Stomach (tissue), 9 donors: ENCODE results near the gene BMP10. TPM values are rescaled to one million over a fixed set of nuclear protein-coding genes. Genes with fewer than 3 reads are reported as not detected.

Experiments used
- DNase-seq, 2 donors: peaks; one replicate each; pipeline versions ENCODE4 v3.0.0 to v3.0.0-alpha.2; 2013 to 2019
- H3K27ac ChIP-seq, 5 donors: fragments of 200-600 bp in 4 of 5; sonication (generic) in 4 of 5; one replicate each; pipeline ENCODE4 v1.5.1; 2013 to 2019; ENCODE audit warnings: mild to moderate bottlenecking in 1 of 5, moderate library complexity in 1 of 5
- H3K27me3 ChIP-seq, 3 donors: fragments of 200-600 bp; sonication (generic); one replicate each; pipeline ENCODE4 v1.5.1; 2017 to 2019; ENCODE audit warnings: mixed run types in 1 of 3
- H3K36me3 ChIP-seq, 4 donors: fragments of 200-600 bp; sonication (generic); 1 replicate in 3 of 4; 2 replicates in 1 of 4; pipeline ENCODE4 v1.5.1; 2016 to 2019
- H3K4me1 ChIP-seq, 4 donors: fragments of 200-600 bp; sonication (generic); one replicate each; pipeline ENCODE4 v1.5.1; 2016 to 2019
- H3K4me3 ChIP-seq, 4 donors: fragments of 200-600 bp; sonication (generic) in 3 of 4; one replicate each; pipeline ENCODE4 v1.5.1; 2016 to 2019; ENCODE audit warnings: mild to moderate bottlenecking in 1 of 4
- H3K9me3 ChIP-seq, 4 donors: fragments of 200-600 bp; sonication (generic); one replicate each; pipeline ENCODE4 v1.5.1; 2016 to 2019
- EP300 ChIP-seq: sonication (generic); formaldehyde crosslinking; IDR thresholded peaks from one replicate; pipeline ENCODE4 v1.6.1; 2017; ENCODE audit warnings: antibody characterized with exemption
- POLR2A ChIP-seq, 4 donors: fragments of 450-650 bp; IDR thresholded peaks; one replicate each; pipeline ENCODE4 v1.6.1; 2016; ENCODE audit warnings: antibody characterized with exemption in 4 of 4, control low read depth in 2 of 4, mild to moderate bottlenecking in 1 of 4, moderate library complexity in 1 of 4
- POLR2AphosphoS5 ChIP-seq, 3 donors: sonication (generic); formaldehyde crosslinking; IDR thresholded peaks; one replicate each; pipeline ENCODE4 v1.6.1; 2016; ENCODE audit warnings: antibody characterized with exemption in 3 of 3
- WGBS, 5 donors: extraction: QIAGEN DNeasy Blood & Tissue Kit in 3 of 5; methylation state at CpG; one replicate each; pipeline versions ENCODE4 v1.1.5 to v1.1.7; 2013 to 2018; 5-methylcytosine and 5-hydroxymethylcytosine counted together
- intact Hi-C: fragments of 100-400 bp; cut with DNase I; formaldehyde crosslinking; loops from one replicate; pipeline ENCODE4 v1.15.1; 2023; ENCODE audit warnings: low total_unique reads
- polyA plus RNA-seq, 3 donors: library from polyadenylated mRNA; stranded (reverse); fragments of 200-250 nt; gene quantifications; one replicate each; pipeline ENCODE4 v1.2.3, GENCODE V29; 2013
- total RNA-seq, 5 donors: library from RNA; depleted of rRNA; stranded (reverse); fragments of >200 nt; gene quantifications; one replicate each; pipeline versions ENCODE4 v1.1.0 to v1.2.3, GENCODE V29; 2014 to 2016
- TF ChIP-seq, protein P1 (sequence below), 7 experiments: fragments of 450-650 bp in 4 of 7; fragments of 200-600 bp in 3 of 7; sonication (generic) in 3 of 7; IDR thresholded peaks; one replicate each; pipeline ENCODE4 v1.5.1; 2016 to 2019; ENCODE audit warnings: antibody characterized with exemption in 7 of 7, control low read depth in 2 of 7, mild to moderate bottlenecking in 1 of 7
- donor health status: healthy with polysubstance abuse.
- donor health status: Bipolar disorder and iron deficiency.
- donor health status: healthy.

BMP10 gene
- total and polyA plus RNA-seq, 8 donors = 0.37 TPM; not detected in 7

DNA sequence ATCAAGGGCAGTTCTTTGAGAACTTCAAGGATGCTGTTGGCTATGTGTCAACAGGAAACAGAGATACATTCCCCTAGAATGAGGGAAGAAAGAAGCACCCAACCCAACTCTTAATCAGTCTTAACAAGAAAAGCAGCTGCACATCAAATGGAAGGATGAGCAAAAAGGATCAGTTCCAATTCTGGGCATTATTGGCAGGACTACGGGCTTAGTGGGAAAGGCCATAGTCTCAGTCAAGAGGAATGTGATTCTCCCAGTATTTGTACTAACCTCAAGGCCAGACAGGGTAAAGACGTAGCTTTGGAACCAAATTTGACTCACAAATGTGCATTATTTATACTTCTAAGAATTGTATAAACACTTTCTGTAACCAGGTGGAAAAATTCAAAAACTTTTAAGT, 18.2 kb downstream of the BMP10 start:
- WGBS, 5 donors = 79 to 92% (median 85%) methylated on average over 2 of the region's 2 CpGs

DNA sequence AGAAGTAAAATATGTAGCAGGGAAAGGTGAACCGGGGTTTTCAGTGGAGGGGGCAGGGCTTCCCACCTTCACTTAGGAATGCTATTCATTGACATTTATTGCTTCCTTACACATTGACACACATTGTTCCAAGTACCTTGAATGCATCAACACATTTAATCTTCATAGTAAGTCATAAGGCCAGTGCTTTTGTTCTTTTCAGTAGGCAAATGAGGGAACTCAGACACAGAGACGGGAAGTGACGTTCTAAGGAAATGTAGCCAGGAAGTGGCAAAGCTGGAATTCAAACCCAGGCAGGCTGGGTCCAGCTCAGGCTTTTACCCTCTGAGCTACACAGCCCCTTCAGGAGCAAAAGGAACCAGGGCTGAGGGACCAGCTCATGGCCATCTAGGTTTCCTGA, 20.7 kb downstream of the BMP10 start:
- intact Hi-C loops = no loop called here
- 68 to 86% (median 75%) methylated on average over 3 of the region's 3 CpGs for WGBS, 5 donors
- TF ChIP-seq, protein P1, sequence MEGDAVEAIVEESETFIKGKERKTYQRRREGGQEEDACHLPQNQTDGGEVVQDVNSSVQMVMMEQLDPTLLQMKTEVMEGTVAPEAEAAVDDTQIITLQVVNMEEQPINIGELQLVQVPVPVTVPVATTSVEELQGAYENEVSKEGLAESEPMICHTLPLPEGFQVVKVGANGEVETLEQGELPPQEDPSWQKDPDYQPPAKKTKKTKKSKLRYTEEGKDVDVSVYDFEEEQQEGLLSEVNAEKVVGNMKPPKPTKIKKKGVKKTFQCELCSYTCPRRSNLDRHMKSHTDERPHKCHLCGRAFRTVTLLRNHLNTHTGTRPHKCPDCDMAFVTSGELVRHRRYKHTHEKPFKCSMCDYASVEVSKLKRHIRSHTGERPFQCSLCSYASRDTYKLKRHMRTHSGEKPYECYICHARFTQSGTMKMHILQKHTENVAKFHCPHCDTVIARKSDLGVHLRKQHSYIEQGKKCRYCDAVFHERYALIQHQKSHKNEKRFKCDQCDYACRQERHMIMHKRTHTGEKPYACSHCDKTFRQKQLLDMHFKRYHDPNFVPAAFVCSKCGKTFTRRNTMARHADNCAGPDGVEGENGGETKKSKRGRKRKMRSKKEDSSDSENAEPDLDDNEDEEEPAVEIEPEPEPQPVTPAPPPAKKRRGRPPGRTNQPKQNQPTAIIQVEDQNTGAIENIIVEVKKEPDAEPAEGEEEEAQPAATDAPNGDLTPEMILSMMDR (IDR thresholded peaks at IDR 0.05) = no peak
- TF ChIP-seq POLR2AphosphoS5 (IDR thresholded peaks at IDR 0.05) = no peak
- TF ChIP-seq EP300 = no peak
- TF ChIP-seq POLR2A (IDR thresholded peaks at IDR 0.05) = no peak
- no peaks in the 10 kb centered on the region for H3K27me3 ChIP-seq
- no peak overlapping the region for H3K4me3 ChIP-seq
- H3K36me3 ChIP-seq = no peaks in the 10 kb centered on the region
- no peak overlapping the region for H3K27ac ChIP-seq
- DNase-seq = no peak
- no peaks in the 10 kb centered on the region for H3K9me3 ChIP-seq
- H3K4me1 ChIP-seq = no peaks in the 10 kb centered on the region

More for the DNA sequence above, 18.2 kb downstream of the BMP10 start:
- Histone ChIP-seq H3K36me3 (no peaks in the 10 kb centered on the region), H3K4me1 (peaks cover 0 to 7% (median 0%) of the 10 kb centered on the region in 4 donors), H3K27me3 (no peaks in the 10 kb centered on the region), H3K4me3 (no peak overlapping the region), H3K9me3 (no peaks in the 10 kb centered on the region), H3K27ac (no peak overlapping the region)
- TF ChIP-seq POLR2AphosphoS5 (IDR thresholded peaks at IDR 0.05) (no peak), POLR2A (IDR thresholded peaks at IDR 0.05) (no peak), EP300 (no peak)
- TF ChIP-seq, protein P1 (IDR thresholded peaks at IDR 0.05) = no peak
- intact Hi-C loops = no loop called here
- DNase-seq = no peak

DNA sequence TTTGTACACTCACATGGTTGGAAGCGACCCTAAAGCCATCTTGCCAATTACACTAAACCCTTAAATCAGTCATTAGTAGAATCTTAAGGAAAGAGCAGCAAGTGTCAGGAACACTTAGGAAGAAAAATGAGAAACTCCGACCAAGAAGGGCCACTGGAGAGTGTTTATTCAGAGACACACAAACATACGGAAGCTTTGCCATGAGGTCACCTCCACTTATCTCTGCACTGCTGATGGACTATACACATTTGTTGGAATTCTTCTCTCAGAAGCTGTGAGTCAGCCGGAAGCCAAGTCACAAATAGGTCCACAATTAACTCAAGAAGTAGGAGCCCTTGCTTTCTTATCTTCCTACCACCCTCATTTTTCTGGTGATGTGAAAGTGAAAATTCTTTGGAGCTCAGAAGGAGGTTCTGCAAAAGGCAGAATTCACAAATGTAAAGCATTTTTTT, 21.6 kb downstream of the BMP10 start:
- Histone ChIP-seq H3K9me3 (no peaks in the 10 kb centered on the region), H3K36me3 (no peaks in the 10 kb centered on the region), H3K4me3 (no peak overlapping the region), H3K4me1 (no peaks in the 10 kb centered on the region), H3K27ac (no peak overlapping the region), H3K27me3 (no peaks in the 10 kb centered on the region)
- intact Hi-C loops = no loop called here
- no peak for DNase-seq
- 44 to 58% (median 50%) methylated on average over 4 of the region's 4 CpGs for WGBS, 5 donors
- TF ChIP-seq POLR2AphosphoS5 (IDR thresholded peaks at IDR 0.05) = no peak
- TF ChIP-seq, protein P1 (IDR thresholded peaks at IDR 0.05) = no peak
- TF ChIP-seq POLR2A (IDR thresholded peaks at IDR 0.05) = no peak
- TF ChIP-seq EP300 = no peak

DNA sequence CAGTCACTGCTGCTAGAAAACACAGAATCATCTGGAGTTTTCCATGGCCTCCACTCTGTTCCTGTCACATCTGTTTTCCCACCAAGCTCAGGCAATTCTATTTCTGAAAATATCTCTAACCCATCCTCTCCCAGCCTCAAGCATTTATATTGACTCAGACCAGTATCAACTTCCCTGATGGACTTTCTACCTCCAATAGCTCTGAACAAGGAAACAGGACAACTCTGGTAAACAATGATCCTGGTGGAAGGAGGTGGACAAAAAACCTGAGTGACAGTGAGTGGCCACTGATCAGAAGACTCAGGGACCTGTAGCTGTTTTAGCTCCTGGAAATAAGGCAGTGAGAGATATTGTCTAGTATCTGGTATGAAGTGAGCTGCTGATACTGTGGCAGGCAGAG, 23.4 kb downstream of the BMP10 start:
- Histone ChIP-seq H3K4me3 (no peak overlapping the region), H3K27ac (no peak overlapping the region), H3K36me3 (no peaks in the 10 kb centered on the region), H3K4me1 (no peaks in the 10 kb centered on the region), H3K9me3 (no peaks in the 10 kb centered on the region), H3K27me3 (no peaks in the 10 kb centered on the region)
- intact Hi-C loops = no loop called here
- no peak for DNase-seq
- TF ChIP-seq, protein P1 (IDR thresholded peaks at IDR 0.05) = no peak
- no peak for TF ChIP-seq POLR2AphosphoS5 (IDR thresholded peaks at IDR 0.05)
- TF ChIP-seq EP300 = no peak
